GM19452 (cell line): ENCODE data around the gene CLNK.

Source experiments
- ATAC-seq: cut with Tn5 transposase; IDR thresholded peaks from one replicate; pipeline ENCODE4 v1.9.1; 2021; ENCODE audit not compliant: unreplicated experiment

Gene CLNK

DNA sequence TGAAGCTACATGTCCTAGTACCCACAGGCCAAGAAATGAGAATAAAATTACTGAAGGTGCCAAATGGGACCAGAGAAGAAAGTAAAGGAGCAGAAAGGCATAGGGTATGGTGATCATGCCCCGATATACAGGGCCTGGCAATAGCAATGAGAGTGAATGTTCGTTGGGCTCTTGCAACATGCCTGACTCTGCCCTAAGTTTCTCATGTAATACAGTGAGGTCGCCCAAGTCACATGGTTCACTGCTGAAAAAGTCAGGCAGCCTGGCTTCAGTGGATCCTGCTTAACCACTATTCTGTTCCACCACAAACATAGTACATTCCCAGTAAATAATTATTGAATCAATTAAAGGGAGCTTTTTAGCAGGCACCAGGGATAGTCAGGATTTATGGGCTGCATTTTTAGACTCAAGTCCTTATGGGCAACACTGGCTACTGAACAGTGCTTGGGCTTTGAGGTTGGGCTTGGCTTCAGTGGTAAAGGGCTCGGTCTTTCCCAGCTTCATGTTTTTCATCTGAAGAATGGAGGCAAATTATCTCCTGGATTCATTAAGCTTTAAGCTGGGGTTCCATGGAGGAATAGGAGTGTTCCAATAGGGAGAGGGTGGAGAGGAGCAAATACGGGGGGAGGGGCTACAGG lies 160.3 kb downstream of the CLNK start:
- ATAC-seq: no peak

DNA sequence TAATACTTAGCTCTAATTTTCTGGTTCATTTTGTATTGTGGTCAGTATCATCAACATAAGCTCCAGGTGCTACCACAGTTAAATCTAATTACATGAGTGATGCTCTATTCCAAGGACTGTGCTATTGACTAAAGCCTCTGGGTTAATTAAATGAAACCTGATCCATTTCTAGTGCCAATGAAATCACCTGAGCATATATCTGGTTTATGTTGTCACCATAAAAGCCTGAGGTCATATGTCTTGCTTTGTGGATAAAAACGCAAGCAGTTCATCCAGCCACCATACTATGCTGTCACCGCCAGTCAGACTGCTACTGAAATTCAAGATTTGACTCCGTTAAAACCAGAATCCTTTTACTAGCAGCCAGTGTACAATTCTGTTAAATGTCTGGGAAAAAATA lies 163.1 kb downstream of the CLNK start:
- ATAC-seq: no peak

DNA sequence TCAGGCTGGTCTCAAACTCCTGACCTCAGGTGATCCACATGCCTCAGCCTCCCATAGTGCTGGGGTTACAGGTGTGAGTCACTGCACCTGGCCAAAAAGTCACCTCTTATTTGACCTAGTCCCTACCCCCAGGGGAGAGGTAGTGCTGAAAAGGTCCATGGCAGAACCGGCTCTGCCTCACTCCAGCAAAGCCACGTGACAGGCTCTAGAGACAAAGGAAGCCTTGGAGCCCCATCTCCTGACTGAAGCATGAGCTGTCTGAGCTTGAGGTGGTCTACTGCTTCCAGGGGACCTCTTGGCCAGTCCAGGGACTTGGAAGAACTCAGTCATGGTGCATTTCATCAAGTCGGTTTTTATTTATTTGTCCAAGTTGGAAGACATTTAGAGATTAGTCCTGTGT lies 174.8 kb downstream of the CLNK start:
- ATAC-seq: no peak

GRCh38 chr4:10506077-10506476 lies 178.5 kb downstream of the CLNK start:
- ATAC-seq: no peak

GRCh38 chr4:10504570-10505179 lies 179.9 kb downstream of the CLNK start:
- ATAC-seq: no peak

GRCh38 chr4:10502717-10503116 lies 181.9 kb downstream of the CLNK start:
- ATAC-seq: no peak

GRCh38 chr4:10500776-10501175 lies 183.8 kb downstream of the CLNK start:
- no peak for ATAC-seq

- ATAC-seq: no peak
These were observed 188.4 kb downstream of the CLNK start for GRCh38 chr4:10496200-10496599.

GRCh38 chr4:10495651-10496050 lies 188.9 kb downstream of the CLNK start:
- no peak for ATAC-seq

GRCh38 chr4:10492464-10492863 lies 192.1 kb downstream of the CLNK start:
- no peak for ATAC-seq

DNA sequence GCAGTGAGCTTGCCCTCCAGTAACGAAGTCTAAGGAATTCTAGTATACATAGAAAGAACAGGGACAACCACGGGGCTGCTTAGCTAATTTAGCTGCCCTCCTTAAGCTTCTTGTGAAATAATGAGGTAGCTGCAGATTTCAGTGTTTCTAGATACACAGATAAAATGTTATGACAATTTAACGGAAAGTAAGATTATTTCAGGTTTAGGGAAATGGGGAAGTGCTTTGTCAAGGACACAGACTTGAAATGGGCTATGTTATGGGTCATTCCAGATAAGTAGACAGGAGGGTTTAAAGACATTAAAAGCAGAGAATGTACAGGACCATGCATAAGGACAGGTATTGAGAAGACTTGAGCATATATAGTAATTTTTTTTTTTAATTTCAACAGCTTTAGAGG lies 193.2 kb downstream of the CLNK start:
- ATAC-seq: no peak

GRCh38 chr4:10490996-10491395 lies 193.6 kb downstream of the CLNK start:
- no peak for ATAC-seq

DNA sequence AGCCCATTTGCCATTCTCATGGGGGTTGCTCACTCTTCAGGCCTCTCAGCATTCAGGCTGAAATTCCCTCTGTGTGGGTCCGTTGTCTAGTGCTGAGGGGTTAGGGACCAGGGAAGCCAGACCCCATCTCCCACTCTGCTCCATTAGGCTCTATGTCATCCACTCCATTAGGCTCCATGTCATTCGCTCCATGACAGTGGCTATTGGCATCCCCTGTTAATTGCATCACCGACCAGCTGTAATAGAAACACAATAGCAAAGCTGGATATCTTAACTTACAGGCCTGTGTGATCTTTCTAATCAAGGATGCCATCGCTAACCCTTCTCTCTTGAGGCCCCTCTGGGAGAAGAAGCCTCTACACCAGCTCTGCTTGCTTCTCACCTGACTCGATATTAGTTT lies 201.7 kb downstream of the CLNK start:
- ATAC-seq: no peak

DNA sequence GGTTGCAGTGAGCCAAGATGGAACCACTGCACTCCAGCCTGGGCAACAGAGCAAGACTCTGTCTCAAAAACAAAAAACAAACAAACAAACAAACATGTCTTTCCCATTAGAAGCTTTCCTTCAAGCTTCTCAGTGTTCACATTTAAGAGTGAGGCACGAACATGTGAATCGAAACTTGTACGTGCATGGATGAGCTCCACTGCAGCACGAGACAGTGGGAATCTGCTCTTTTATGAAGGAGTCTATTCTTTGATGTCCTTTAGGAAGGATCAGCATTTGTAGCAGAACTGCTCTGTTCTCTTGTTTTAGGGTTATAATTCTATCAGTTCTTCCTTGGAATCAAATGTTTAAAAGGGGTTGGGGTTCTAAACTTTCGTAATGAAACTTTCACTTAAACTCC lies 204.0 kb downstream of the CLNK start:
- no peak for ATAC-seq

GRCh38 chr4:10478621-10479020 lies 205.9 kb downstream of the CLNK start:
- ATAC-seq: no peak

DNA sequence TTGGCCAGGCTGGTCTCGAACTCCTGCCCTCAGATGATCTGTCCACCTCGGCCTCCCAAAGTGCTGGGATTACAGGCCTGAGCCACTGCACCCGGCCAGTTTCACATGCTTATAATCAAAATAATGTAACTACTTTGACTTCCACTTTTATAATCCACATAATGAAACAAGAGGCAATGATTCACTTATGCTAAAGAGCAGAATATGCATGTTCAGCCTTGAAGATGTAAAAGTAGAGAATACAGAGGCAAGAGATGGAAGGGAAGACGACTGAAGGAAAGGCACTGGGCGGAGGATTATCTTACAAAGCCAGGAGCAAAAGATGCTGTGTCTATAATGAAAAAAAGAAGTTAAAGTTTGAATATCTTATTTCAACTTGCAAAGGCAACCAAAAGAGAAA lies 214.1 kb downstream of the CLNK start:
- ATAC-seq: no peak

GRCh38 chr4:10466161-10466560 lies 218.4 kb downstream of the CLNK start:
- no peak for ATAC-seq

DNA sequence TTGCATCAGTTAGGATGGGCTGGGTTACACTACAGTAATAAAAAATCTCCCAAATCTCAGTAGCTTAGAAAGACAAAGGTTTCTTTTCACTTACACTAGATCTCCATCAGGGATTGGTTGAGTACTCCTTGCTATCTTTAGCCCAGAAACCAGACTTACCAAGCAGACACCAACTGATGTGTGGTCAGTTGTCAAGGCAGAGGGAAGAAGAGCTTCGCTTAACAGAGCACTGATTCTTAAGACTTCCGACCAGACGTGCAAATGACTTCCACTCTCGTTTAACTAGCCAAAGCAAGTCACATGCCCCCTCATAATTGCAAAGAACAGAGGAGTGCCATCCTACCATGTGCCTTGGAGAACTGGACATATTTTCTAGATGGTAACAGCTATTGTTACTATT lies 221.7 kb downstream of the CLNK start:
- no peak for ATAC-seq

GRCh38 chr4:10461850-10462400 lies 222.6 kb downstream of the CLNK start:
- no peak for ATAC-seq

DNA sequence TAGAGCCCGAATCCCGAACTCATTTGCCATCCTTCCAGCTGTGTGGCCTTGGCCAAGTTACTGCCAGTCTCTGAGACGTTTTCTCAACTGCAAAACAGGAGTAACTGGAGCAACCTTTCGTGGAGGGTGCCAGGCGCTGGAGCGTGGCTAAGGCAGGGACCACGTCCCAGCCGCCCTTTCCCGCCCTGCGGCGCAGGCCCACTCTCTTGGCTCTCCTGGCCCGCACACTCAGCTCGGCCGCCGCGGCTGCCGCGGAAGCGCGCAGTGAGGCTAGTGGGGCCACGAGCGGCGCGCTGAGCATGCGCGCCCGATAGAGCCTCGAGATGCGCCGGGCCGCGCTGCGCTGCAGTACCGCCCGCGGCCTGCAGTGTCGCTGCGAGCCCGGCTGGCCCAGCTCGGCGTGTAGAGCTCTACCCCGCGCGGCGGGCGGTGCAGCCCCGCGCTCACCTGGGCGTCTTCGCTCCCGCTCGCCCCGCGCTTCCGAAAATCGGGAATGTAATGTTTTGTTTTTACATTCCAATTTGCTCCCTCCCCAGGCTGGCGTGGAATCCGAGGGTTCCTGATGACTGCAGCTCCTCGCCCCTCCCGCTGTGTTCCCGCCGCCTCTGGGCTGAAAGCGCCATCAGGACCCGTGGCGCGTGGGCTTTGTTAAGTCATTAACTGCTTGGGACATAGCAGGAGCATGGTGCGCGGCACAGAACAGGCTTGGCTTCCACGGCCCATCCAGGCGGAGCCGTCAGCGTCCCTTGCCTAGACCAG lies 223.3 kb downstream of the CLNK start:
- ATAC-seq: peak; percentile 67

- no peak for ATAC-seq
These were observed 224.1 kb downstream of the CLNK start for GRCh38 chr4:10460313-10461047.
